ACC112 (cell line): ENCODE measurements around the gene TRAF3IP1.
"Not testable (repeated sequence)": the region's sequence is repeated elsewhere in the genome, so short reads cannot be mapped to it uniquely, and the experiment has no call there.

Experiments used
- H2AFZ ChIP-seq: fragments of 200-600 bp; sonication (generic); one replicate; pipeline ENCODE4 v1.6.0; 2017; ENCODE audit warnings: antibody characterized with exemption, low read length; ENCODE audit not compliant: unreplicated experiment
- H3K27ac ChIP-seq: fragments of 200-600 bp; sonication (generic); 2 replicates; pipeline ENCODE4 v1.5.1; 2014; ENCODE audit warnings: low read depth, mild to moderate bottlenecking, antibody characterized with exemption, low read length, moderate library complexity
- H3K27me3 ChIP-seq: fragments of 200-600 bp; sonication (generic); 2 replicates; pipeline ENCODE4 v1.6.1; 2014; ENCODE audit warnings: mild to moderate bottlenecking, antibody characterized with exemption, low read length, moderate library complexity, mixed read lengths; ENCODE audit not compliant: insufficient read depth
- H3K36me3 ChIP-seq: fragments of 200-600 bp; sonication (generic); 2 replicates; pipeline ENCODE4 v1.6.1; 2016; ENCODE audit warnings: mild to moderate bottlenecking, antibody characterized with exemption, low read length, moderate library complexity, mixed read lengths; ENCODE audit not compliant: insufficient read depth
- H3K4me1 ChIP-seq: fragments of 200-600 bp; sonication (generic); one replicate; pipeline ENCODE4 v1.6.1; 2016; ENCODE audit warnings: low read length, mixed read lengths; ENCODE audit not compliant: insufficient read depth, unreplicated experiment, control insufficient read depth
- H3K4me3 ChIP-seq: fragments of 200-600 bp; sonication (generic); 2 replicates; pipeline ENCODE4 v1.5.1; 2014; ENCODE audit warnings: mild to moderate bottlenecking, low read depth, low read length
- H3K79me2 ChIP-seq: fragments of 200-600 bp; sonication (generic); one replicate; pipeline ENCODE4 v1.6.0; 2016; ENCODE audit warnings: low read length; ENCODE audit not compliant: control insufficient read depth, unreplicated experiment, insufficient read depth

The TRAF3IP1 gene

GRCh38 chr2:238331916-238332315 lies 11.6 kb downstream of the TRAF3IP1 start:
- no peak overlapping the region for H3K27ac ChIP-seq
- no peaks in the 10 kb centered on the region for H3K27me3 ChIP-seq
- no peak overlapping the region for H2AFZ ChIP-seq
- H3K36me3 ChIP-seq: peaks cover 19% of the 10 kb centered on the region
- H3K79me2 ChIP-seq: peaks cover 8% of the 10 kb centered on the region
- no peak overlapping the region for H3K4me3 ChIP-seq
- H3K4me1 ChIP-seq: no peaks in the 10 kb centered on the region

- Histone ChIP-seq H3K4me1 (no peaks in the 10 kb centered on the region), H3K36me3 (0 out of 2 replicates have a peak, but pooled peaks cover 4% of the 10 kb centered on the region), H3K79me2 (peaks cover 6% of the 10 kb centered on the region), H2AFZ (no peak overlapping the region), H3K27me3 (no peaks in the 10 kb centered on the region), H3K27ac (no peak overlapping the region), H3K4me3 (no peak overlapping the region)
These were observed 14.6 kb downstream of the TRAF3IP1 start for GRCh38 chr2:238334885-238335284.

GRCh38 chr2:238335591-238335990 lies 15.3 kb downstream of the TRAF3IP1 start:
- not testable (repeated sequence) for H3K4me1 ChIP-seq, H3K79me2 ChIP-seq, H3K27me3 ChIP-seq, H2AFZ ChIP-seq, H3K4me3 ChIP-seq, H3K27ac ChIP-seq, H3K36me3 ChIP-seq

- Histone ChIP-seq H3K4me1 (no peaks in the 10 kb centered on the region), H3K27me3 (no peaks in the 10 kb centered on the region), H3K4me3 (no peak overlapping the region), H3K36me3 (no peaks in the 10 kb centered on the region), H3K27ac (no peak overlapping the region), H3K79me2 (peaks cover 6% of the 10 kb centered on the region), H2AFZ (no peak overlapping the region)
These were observed 15.8 kb downstream of the TRAF3IP1 start for GRCh38 chr2:238336151-238336550.

- Histone ChIP-seq H3K79me2 (peaks cover 6% of the 10 kb centered on the region), H3K27me3 (no peaks in the 10 kb centered on the region), H2AFZ (no peak overlapping the region), H3K36me3 (no peaks in the 10 kb centered on the region), H3K4me1 (no peaks in the 10 kb centered on the region), H3K4me3 (no peak overlapping the region), H3K27ac (no peak overlapping the region)
These were observed 16.6 kb downstream of the TRAF3IP1 start for GRCh38 chr2:238336793-238337444.

- H3K36me3 ChIP-seq: no peaks in the 10 kb centered on the region
- no peak overlapping the region for H3K4me3 ChIP-seq
- H3K27ac ChIP-seq: no peak overlapping the region
- no peaks in the 10 kb centered on the region for H3K27me3 ChIP-seq
- H3K79me2 ChIP-seq: peaks cover 5% of the 10 kb centered on the region
- no peak overlapping the region for H2AFZ ChIP-seq
- no peaks in the 10 kb centered on the region for H3K4me1 ChIP-seq
These were observed 17.5 kb downstream of the TRAF3IP1 start for GRCh38 chr2:238337846-238338245.

GRCh38 chr2:238338710-238339394 lies 18.5 kb downstream of the TRAF3IP1 start:
- Histone ChIP-seq H3K27me3 (no peaks in the 10 kb centered on the region), H3K27ac (no peak overlapping the region), H3K4me3 (no peak overlapping the region), H3K36me3 (no peaks in the 10 kb centered on the region), H3K79me2 (peaks cover 2% of the 10 kb centered on the region), H3K4me1 (no peaks in the 10 kb centered on the region), H2AFZ (no peak overlapping the region)

- Histone ChIP-seq H3K27me3 (no peaks in the 10 kb centered on the region), H3K36me3 (no peaks in the 10 kb centered on the region), H3K4me3 (no peak overlapping the region), H3K79me2 (peaks cover 2% of the 10 kb centered on the region), H2AFZ (no peak overlapping the region), H3K4me1 (no peaks in the 10 kb centered on the region), H3K27ac (no peak overlapping the region)
These were observed 19.1 kb downstream of the TRAF3IP1 start for GRCh38 chr2:238339395-238339780.

GRCh38 chr2:238339814-238340213 lies 19.5 kb downstream of the TRAF3IP1 start:
- Histone ChIP-seq H3K27me3 (no peaks in the 10 kb centered on the region), H3K79me2 (peaks cover 2% of the 10 kb centered on the region), H3K27ac (no peak overlapping the region), H2AFZ (no peak overlapping the region), H3K4me3 (no peak overlapping the region), H3K4me1 (no peaks in the 10 kb centered on the region), H3K36me3 (no peaks in the 10 kb centered on the region)

- H3K27ac ChIP-seq: no peak overlapping the region
- no peak overlapping the region for H3K4me3 ChIP-seq
- no peaks in the 10 kb centered on the region for H3K36me3 ChIP-seq
- no peak overlapping the region for H2AFZ ChIP-seq
- no peaks in the 10 kb centered on the region for H3K27me3 ChIP-seq
- no peaks in the 10 kb centered on the region for H3K79me2 ChIP-seq
- no peaks in the 10 kb centered on the region for H3K4me1 ChIP-seq
These were observed 21.2 kb downstream of the TRAF3IP1 start for GRCh38 chr2:238341536-238341935.

- no peak overlapping the region for H3K27ac ChIP-seq
- no peaks in the 10 kb centered on the region for H3K79me2 ChIP-seq
- no peaks in the 10 kb centered on the region for H3K27me3 ChIP-seq
- no peaks in the 10 kb centered on the region for H3K4me1 ChIP-seq
- H2AFZ ChIP-seq: no peak overlapping the region
- no peaks in the 10 kb centered on the region for H3K36me3 ChIP-seq
- no peak overlapping the region for H3K4me3 ChIP-seq
These were observed 23.7 kb downstream of the TRAF3IP1 start for GRCh38 chr2:238344035-238344434.
